ENCODE measurements around the gene COL27A1.
"Not testable (repeated sequence)": the region's sequence is repeated elsewhere in the genome, so short reads cannot be mapped to it uniquely, and the experiment has no call there.

COL27A1 gene

DNA sequence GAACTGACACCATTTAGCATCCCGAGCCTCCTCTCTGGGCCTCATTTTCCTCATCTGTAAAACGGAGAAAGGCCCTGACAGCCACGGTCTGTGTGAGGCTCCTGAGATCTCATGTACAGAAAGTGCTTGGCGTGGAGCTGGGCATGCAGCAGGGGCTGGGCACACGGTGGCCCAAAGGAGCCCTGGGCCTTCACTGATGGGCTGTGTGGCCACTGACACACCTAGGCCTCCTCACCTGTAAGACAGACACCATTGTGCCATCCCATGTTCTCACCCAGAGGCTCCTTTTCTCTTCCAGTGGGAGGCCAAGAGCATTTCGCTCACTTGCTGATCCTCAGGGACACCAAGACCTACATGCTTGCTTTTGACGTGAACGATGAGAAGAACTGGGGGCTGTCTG is 169.2 kb downstream of the COL27A1 start:
- H3K27me3 ChIP-seq (ENCODE audit: insufficient read depth, low read length): no peaks in the 10 kb centered on the region
- H2BK12ac ChIP-seq (ENCODE audit: low read length): no peak overlapping the region
- no peak overlapping the region for H3K4me3 ChIP-seq (ENCODE audit: low read depth, low read length)
- no peak overlapping the region for H2AFZ ChIP-seq (ENCODE audit: insufficient read depth, low read length, poor library complexity)
- H3K27ac ChIP-seq (ENCODE audit: low read depth, low read length): no peak overlapping the region
- no peak overlapping the region for H4K12ac ChIP-seq (ENCODE audit: low read depth, low read length)
- H3K79me1 ChIP-seq (ENCODE audit: low read length): no peaks in the 10 kb centered on the region
- H3K9me3 ChIP-seq (ENCODE audit: insufficient read depth, low read depth, low read length): no peaks in the 10 kb centered on the region
- no peaks in the 10 kb centered on the region for H3K36me3 ChIP-seq (ENCODE audit: control insufficient read depth in 1 of 2, insufficient read depth in 2 of 2, low read length in 2 of 2)
- no peak overlapping the region for H2BK120ac ChIP-seq (ENCODE audit: insufficient read depth, low read length, poor library complexity)
- no peaks in the 10 kb centered on the region for H3K79me2 ChIP-seq (ENCODE audit: control insufficient read depth, insufficient read depth, low read length, poor library complexity)
- no peak overlapping the region for H4K91ac ChIP-seq (ENCODE audit: low read depth, low read length)
- no peak overlapping the region for H2BK5ac ChIP-seq (ENCODE audit: low read depth, low read length, poor library complexity)
- WGBS (ENCODE audit: extremely low coverage, insufficient coverage, insufficient read length): no CpG with 5 or more reads among the region's 8 CpGs
- no peak overlapping the region for H2AK5ac ChIP-seq (ENCODE audit: low read length)
- H3K4me1 ChIP-seq (ENCODE audit: control insufficient read depth in 1 of 2, insufficient read depth in 2 of 2, low read length in 2 of 2): no peaks in the 10 kb centered on the region
- no peak overlapping the region for H3K9ac ChIP-seq (ENCODE audit: low read length)
- no peak overlapping the region for H3K18ac ChIP-seq (ENCODE audit: low read length)
- no peak overlapping the region for H3K23ac ChIP-seq (ENCODE audit: low read length)
- no peak overlapping the region for H3K4ac ChIP-seq (ENCODE audit: low read depth, low read length)
- no peak overlapping the region for H3K4me2 ChIP-seq (ENCODE audit: low read length)
- no peak overlapping the region for H3K14ac ChIP-seq (ENCODE audit: low read length)
- H4K8ac ChIP-seq (ENCODE audit: low read depth, low read length): no peak overlapping the region
- no peak for DNase-seq

DNA sequence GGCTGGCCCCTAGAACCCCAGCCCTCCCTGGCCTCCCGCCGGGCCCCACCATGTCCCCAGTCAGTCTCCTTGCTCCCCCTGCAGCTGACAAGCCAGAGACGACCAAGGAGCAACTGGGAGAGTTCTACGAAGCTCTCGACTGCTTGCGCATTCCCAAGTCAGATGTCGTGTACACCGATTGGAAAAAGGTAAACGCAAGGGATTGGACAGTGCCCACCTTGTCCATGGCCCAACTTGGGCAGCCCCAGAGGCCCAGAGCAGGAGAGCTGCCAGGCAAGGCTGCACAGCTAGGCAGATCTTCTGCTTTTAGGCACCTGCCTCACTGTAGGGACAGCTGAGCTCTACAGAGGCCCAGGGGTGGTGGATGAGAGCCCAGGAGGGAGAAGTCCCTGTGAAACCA is 169.6 kb downstream of the COL27A1 start:
- H3K4me3 ChIP-seq (ENCODE audit: low read depth, low read length); H3K9ac ChIP-seq (ENCODE audit: low read length); H4K8ac ChIP-seq (ENCODE audit: low read depth, low read length); H3K14ac ChIP-seq (ENCODE audit: low read length); H3K4me1 ChIP-seq (ENCODE audit: control insufficient read depth in 1 of 2, insufficient read depth in 2 of 2, low read length in 2 of 2); H4K91ac ChIP-seq (ENCODE audit: low read depth, low read length); H2AK5ac ChIP-seq (ENCODE audit: low read length); H4K12ac ChIP-seq (ENCODE audit: low read depth, low read length); H3K4ac ChIP-seq (ENCODE audit: low read depth, low read length); H2BK120ac ChIP-seq (ENCODE audit: insufficient read depth, low read length, poor library complexity); H3K23ac ChIP-seq (ENCODE audit: low read length); H3K9me3 ChIP-seq (ENCODE audit: insufficient read depth, low read depth, low read length); H2BK5ac ChIP-seq (ENCODE audit: low read depth, low read length, poor library complexity); H3K18ac ChIP-seq (ENCODE audit: low read length); H3K4me2 ChIP-seq (ENCODE audit: low read length); H3K36me3 ChIP-seq (ENCODE audit: control insufficient read depth in 1 of 2, insufficient read depth in 2 of 2, low read length in 2 of 2); H3K79me2 ChIP-seq (ENCODE audit: control insufficient read depth, insufficient read depth, low read length, poor library complexity); H3K79me1 ChIP-seq (ENCODE audit: low read length); DNase-seq; H3K27ac ChIP-seq (ENCODE audit: low read depth, low read length); H2BK12ac ChIP-seq (ENCODE audit: low read length); H2AFZ ChIP-seq (ENCODE audit: insufficient read depth, low read length, poor library complexity); H3K27me3 ChIP-seq (ENCODE audit: insufficient read depth, low read length): not testable (repeated sequence)
- no CpG with 5 or more reads among the region's 9 CpGs for WGBS (ENCODE audit: extremely low coverage, insufficient coverage, insufficient read length)

DNA sequence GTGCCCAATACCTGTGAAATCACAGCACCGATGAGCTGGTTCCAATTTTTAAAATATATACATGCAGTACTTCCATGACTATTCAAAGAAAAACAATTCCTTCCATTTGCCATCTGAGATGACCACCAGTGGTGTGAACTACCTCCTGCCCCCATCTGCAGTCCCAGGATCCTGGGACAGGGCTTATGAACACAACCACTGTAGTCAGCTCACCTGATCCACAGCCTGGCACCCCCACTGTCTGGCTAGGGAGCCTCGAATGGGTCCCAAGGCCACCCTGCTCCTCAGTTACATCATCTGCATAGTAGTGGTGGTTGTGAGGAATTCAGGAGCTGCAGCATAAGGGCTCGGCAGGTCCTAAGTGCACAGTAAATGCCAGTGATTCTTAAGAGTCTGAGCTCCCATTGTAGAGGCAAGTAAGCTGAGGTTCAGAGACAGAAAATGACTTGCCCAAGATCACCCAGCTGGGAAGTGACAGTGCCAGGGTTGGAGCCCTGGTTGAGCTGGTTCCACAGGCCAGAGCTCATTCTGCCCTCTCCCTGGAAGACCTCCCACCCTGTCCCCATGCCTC is 170.4 kb downstream of the COL27A1 start:
- H2BK5ac ChIP-seq (ENCODE audit: low read depth, low read length, poor library complexity); H3K79me1 ChIP-seq (ENCODE audit: low read length); H4K12ac ChIP-seq (ENCODE audit: low read depth, low read length); H3K9ac ChIP-seq (ENCODE audit: low read length); H3K27me3 ChIP-seq (ENCODE audit: insufficient read depth, low read length); H3K27ac ChIP-seq (ENCODE audit: low read depth, low read length); H2AK5ac ChIP-seq (ENCODE audit: low read length); H3K36me3 ChIP-seq (ENCODE audit: control insufficient read depth in 1 of 2, insufficient read depth in 2 of 2, low read length in 2 of 2); H4K91ac ChIP-seq (ENCODE audit: low read depth, low read length); H3K4me1 ChIP-seq (ENCODE audit: control insufficient read depth in 1 of 2, insufficient read depth in 2 of 2, low read length in 2 of 2); H2AFZ ChIP-seq (ENCODE audit: insufficient read depth, low read length, poor library complexity); H3K9me3 ChIP-seq (ENCODE audit: insufficient read depth, low read depth, low read length); H3K14ac ChIP-seq (ENCODE audit: low read length); H3K4ac ChIP-seq (ENCODE audit: low read depth, low read length); H3K23ac ChIP-seq (ENCODE audit: low read length); H2BK12ac ChIP-seq (ENCODE audit: low read length); H3K4me3 ChIP-seq (ENCODE audit: low read depth, low read length); H3K18ac ChIP-seq (ENCODE audit: low read length); H3K4me2 ChIP-seq (ENCODE audit: low read length); H4K8ac ChIP-seq (ENCODE audit: low read depth, low read length); H3K79me2 ChIP-seq (ENCODE audit: control insufficient read depth, insufficient read depth, low read length, poor library complexity); H2BK120ac ChIP-seq (ENCODE audit: insufficient read depth, low read length, poor library complexity): not testable (repeated sequence)
- no CpG with 5 or more reads among the region's 3 CpGs for WGBS (ENCODE audit: extremely low coverage, insufficient coverage, insufficient read length)
- peak; percentile 23 to 72 for DNase-seq

DNA sequence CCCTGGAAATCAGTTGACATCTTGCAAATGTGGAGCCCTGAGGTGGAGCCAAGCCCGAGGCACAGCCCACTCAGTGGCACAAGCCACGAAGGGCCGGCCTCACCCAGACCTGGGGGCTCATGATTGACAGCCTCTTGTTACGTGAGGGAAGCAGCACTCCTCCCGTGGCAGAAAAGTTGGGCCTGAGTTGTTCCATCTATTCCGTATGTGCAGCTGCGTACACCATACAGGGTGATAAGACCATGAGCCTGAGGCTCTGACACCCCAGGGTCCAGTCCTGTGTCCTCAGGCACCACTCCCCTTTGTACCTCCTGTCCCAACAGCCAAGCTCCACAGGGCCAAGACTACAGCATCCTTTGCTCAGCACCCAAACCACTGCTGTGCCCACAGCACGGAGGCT is 172.4 kb downstream of the COL27A1 start:
- Histone ChIP-seq H2AFZ (ENCODE audit: insufficient read depth, low read length, poor library complexity) (no peak overlapping the region), H3K79me1 (ENCODE audit: low read length) (no peaks in the 10 kb centered on the region), H3K36me3 (ENCODE audit: control insufficient read depth in 1 of 2, insufficient read depth in 2 of 2, low read length in 2 of 2) (no peaks in the 10 kb centered on the region), H3K14ac (ENCODE audit: low read length) (no peak overlapping the region), H3K27ac (ENCODE audit: low read depth, low read length) (no peak overlapping the region), H3K79me2 (ENCODE audit: control insufficient read depth, insufficient read depth, low read length, poor library complexity) (no peaks in the 10 kb centered on the region), H4K91ac (ENCODE audit: low read depth, low read length) (no peak overlapping the region), H2AK5ac (ENCODE audit: low read length) (no peak overlapping the region), H4K8ac (ENCODE audit: low read depth, low read length) (no peak overlapping the region), H3K27me3 (ENCODE audit: insufficient read depth, low read length) (no peaks in the 10 kb centered on the region), H2BK5ac (ENCODE audit: low read depth, low read length, poor library complexity) (no peak overlapping the region), H3K4ac (ENCODE audit: low read depth, low read length) (no peak overlapping the region), H3K23ac (ENCODE audit: low read length) (no peak overlapping the region), H3K4me2 (ENCODE audit: low read length) (no peak overlapping the region), H2BK12ac (ENCODE audit: low read length) (no peak overlapping the region), H3K4me1 (ENCODE audit: control insufficient read depth in 1 of 2, insufficient read depth in 2 of 2, low read length in 2 of 2) (no peaks in the 10 kb centered on the region), H2BK120ac (ENCODE audit: insufficient read depth, low read length, poor library complexity) (no peak overlapping the region), H3K4me3 (ENCODE audit: low read depth, low read length) (no peak overlapping the region), H3K9ac (ENCODE audit: low read length) (no peak overlapping the region), H3K18ac (ENCODE audit: low read length) (no peak overlapping the region), H3K9me3 (ENCODE audit: insufficient read depth, low read depth, low read length) (no peaks in the 10 kb centered on the region), H4K12ac (ENCODE audit: low read depth, low read length) (no peak overlapping the region)
- WGBS (ENCODE audit: extremely low coverage, insufficient coverage, insufficient read length): no CpG with 5 or more reads among the region's 8 CpGs
- no peak for DNase-seq

All from trophoblast cell (in vitro differentiated cells and primary cell).